Measurements from ENCODE around the gene OR52W1. TPM values are rescaled to one million over a fixed set of nuclear protein-coding genes. Genes with fewer than 3 reads are reported as not detected.

OR52W1 gene
- total and polyA plus RNA-seq, 2 donors (not counting 3 experiments of a cell fraction or from before 2014, with no cell fraction given), result not detected

DNA sequence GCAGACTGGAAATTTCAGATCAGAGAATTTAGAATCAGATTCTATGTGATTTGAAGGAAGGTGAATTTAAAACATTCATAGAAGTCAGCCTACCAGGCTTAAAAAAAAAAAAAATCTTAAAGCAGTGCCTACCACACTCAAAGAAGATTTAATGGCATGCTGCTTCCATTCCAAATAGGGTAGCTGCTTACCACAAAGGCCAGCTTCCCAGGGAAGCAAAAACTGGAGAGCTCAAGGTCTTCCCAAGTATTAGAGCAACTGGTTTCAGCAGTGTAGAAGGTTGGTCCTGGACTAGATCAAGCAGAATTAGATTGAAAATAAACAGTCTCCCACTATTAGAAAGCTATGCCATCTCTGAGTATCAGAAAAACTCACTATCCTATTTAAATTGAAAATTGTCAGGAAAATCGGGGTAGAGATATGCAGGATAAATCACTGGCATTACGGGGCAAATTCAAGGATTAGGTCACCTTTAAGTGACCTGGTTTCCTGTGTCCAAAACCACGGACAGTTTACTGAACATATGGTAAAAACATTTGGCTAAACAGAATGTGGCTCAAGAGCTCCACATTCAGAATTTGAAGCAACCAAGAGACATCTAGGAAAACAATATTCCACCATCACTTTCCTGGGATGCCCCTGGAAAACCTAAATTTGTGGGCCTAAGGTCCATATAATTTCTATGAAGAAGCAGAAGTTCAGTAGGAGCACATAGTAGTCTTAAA, 7.6 kb downstream of the OR52W1 start:
- no peaks in the 10 kb centered on the region for H3K27me3 ChIP-seq (ENCODE audit: control insufficient read depth in 2 of 2, insufficient read depth in 2 of 2, low read length in 2 of 2)
- H3K9me3 ChIP-seq (replicated peaks; ENCODE audit: control insufficient read depth, insufficient read depth, low read length), result no peaks in the 10 kb centered on the region
- ChIA-PET CTCF (interaction anchor here (0.9 to 1.0 kb wide), 3 partner anchors 9 to 172 kb away, joined by 3 read pairs; no protein-coding TSS in a partner anchor), POLR2A (interaction anchor here (0.6 kb wide), 1 partner anchor 539 kb away, joined by 3 read pairs; no protein-coding TSS in a partner anchor)
- H4K20me1 ChIP-seq (replicated peaks; ENCODE audit: control insufficient read depth, extremely low read depth, insufficient read depth, low read length), result no peaks in the 10 kb centered on the region
- BruUV-seq (replicated peaks), result no TSS peak
- H3K36me3 ChIP-seq (ENCODE audit: control insufficient read depth in 2 of 2, extremely low read depth in 1 of 2, insufficient read depth in 2 of 2, low read length in 2 of 2), result peaks cover 0 to 13% of the 10 kb centered on the region in 2 experiments
- intact Hi-C loops (cut with micrococcal nuclease), result no loop called here
- H3K9me1 ChIP-seq (replicated peaks; ENCODE audit: control insufficient read depth, extremely low read depth, insufficient read depth, low read length), result no peaks in the 10 kb centered on the region
- no peak overlapping the region for H3K27ac ChIP-seq (ENCODE audit: insufficient read depth, low read depth, low read length)
- no peak overlapping the region for H3K9ac ChIP-seq (replicated peaks; ENCODE audit: extremely low read depth, insufficient read depth, low read length)
- no peak overlapping the region for H3K4me3 ChIP-seq (replicated peaks in 1 of 3; ENCODE audit: insufficient read depth in 1 of 3, low read depth in 1 of 3, low read length in 3 of 3)
- no peak for DNase-seq (ENCODE audit: low read depth, low spot score)
- no peak overlapping the region for H2AFZ ChIP-seq (ENCODE audit: low read depth, low read length)
- H3K4me1 ChIP-seq (ENCODE audit: control insufficient read depth, extremely low read depth, insufficient read depth, low read length), result no peaks in the 10 kb centered on the region
- H3K79me2 ChIP-seq (ENCODE audit: control insufficient read depth, insufficient read depth, low read length), result no peaks in the 10 kb centered on the region
- TF ChIP-seq GATA2 (IDR thresholded peaks at IDR 0.05; ENCODE audit: insufficient read depth, insufficient read length, low read depth, low read length) (no peak), FOS (IDR thresholded peaks at IDR 0.05; ENCODE audit: borderline replicate concordance, insufficient read depth, low read length) (no peak), EZH2 (IDR thresholded peaks at IDR 0.05; ENCODE audit: borderline replicate concordance, low read depth, low read length, severe bottlenecking) (no peak), MYC (IDR thresholded peaks at IDR 0.05; ENCODE audit: low read depth, low read length) (no peak), JUN (IDR thresholded peaks at IDR 0.05; ENCODE audit: borderline replicate concordance, insufficient read depth, insufficient read length, low read depth) (no peak), POLR2A (IDR thresholded peaks at IDR 0.05; ENCODE audit: low read depth, low read length) (no peak), POLR2AphosphoS5 (IDR thresholded peaks at IDR 0.05; ENCODE audit: insufficient read depth, low read depth, low read length) (no peak)
- TF ChIP-seq, protein P1, sequence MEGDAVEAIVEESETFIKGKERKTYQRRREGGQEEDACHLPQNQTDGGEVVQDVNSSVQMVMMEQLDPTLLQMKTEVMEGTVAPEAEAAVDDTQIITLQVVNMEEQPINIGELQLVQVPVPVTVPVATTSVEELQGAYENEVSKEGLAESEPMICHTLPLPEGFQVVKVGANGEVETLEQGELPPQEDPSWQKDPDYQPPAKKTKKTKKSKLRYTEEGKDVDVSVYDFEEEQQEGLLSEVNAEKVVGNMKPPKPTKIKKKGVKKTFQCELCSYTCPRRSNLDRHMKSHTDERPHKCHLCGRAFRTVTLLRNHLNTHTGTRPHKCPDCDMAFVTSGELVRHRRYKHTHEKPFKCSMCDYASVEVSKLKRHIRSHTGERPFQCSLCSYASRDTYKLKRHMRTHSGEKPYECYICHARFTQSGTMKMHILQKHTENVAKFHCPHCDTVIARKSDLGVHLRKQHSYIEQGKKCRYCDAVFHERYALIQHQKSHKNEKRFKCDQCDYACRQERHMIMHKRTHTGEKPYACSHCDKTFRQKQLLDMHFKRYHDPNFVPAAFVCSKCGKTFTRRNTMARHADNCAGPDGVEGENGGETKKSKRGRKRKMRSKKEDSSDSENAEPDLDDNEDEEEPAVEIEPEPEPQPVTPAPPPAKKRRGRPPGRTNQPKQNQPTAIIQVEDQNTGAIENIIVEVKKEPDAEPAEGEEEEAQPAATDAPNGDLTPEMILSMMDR (IDR thresholded peaks at IDR 0.05; ENCODE audit: extremely low read depth in 1 of 2, insufficient read depth in 1 of 2, low read depth in 1 of 2, low read length in 2 of 2), result no peak
- TF ChIP-seq, protein P2, sequence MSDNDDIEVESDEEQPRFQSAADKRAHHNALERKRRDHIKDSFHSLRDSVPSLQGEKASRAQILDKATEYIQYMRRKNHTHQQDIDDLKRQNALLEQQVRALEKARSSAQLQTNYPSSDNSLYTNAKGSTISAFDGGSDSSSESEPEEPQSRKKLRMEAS (IDR thresholded peaks at IDR 0.05; ENCODE audit: insufficient read depth, insufficient read length), result no peak
- FAIRE-seq, result no peak
- no peak overlapping the region for H3K4me2 ChIP-seq (ENCODE audit: insufficient read depth, low read length)
- dilution Hi-C loops (cut with MboI; ENCODE audit: extremely low pct_ligation_motif_present, low sequenced_read_pairs), result no loop called here
